Rectal smooth muscle tissue (tissue), 1 donor: ENCODE measurements around the gene NECTIN1.

Experiments used
- H3K27ac ChIP-seq: one replicate; pipeline ENCODE4 v1.7.0; 2013; ENCODE audit warnings: low read depth, low read length, inconsistent platforms
- H3K27me3 ChIP-seq: one replicate; pipeline ENCODE4 v1.7.0; 2013; ENCODE audit warnings: low read length; ENCODE audit not compliant: control insufficient read depth, insufficient read depth
- H3K36me3 ChIP-seq: one replicate; pipeline ENCODE4 v1.7.0; 2013; ENCODE audit warnings: low read length; ENCODE audit not compliant: control insufficient read depth, insufficient read depth
- H3K4me1 ChIP-seq: one replicate; pipeline ENCODE4 v1.7.0; 2013; ENCODE audit warnings: low read length; ENCODE audit not compliant: control insufficient read depth, insufficient read depth
- H3K4me3 ChIP-seq: one replicate; pipeline ENCODE4 v1.7.0; 2013; ENCODE audit warnings: low read length
- H3K9ac ChIP-seq: one replicate; pipeline ENCODE4 v1.7.0; 2013; ENCODE audit warnings: low read length

Gene NECTIN1

GRCh38 chr11:119626197-119626841 is 102.7 kb downstream of the NECTIN1 start:
- H3K4me3 ChIP-seq = no peak overlapping the region
- no peaks in the 10 kb centered on the region for H3K4me1 ChIP-seq
- H3K27me3 ChIP-seq = no peaks in the 10 kb centered on the region
- H3K27ac ChIP-seq = no peak overlapping the region
- no peaks in the 10 kb centered on the region for H3K36me3 ChIP-seq
- H3K9ac ChIP-seq = no peak overlapping the region

GRCh38 chr11:119625206-119625978 is 103.6 kb downstream of the NECTIN1 start:
- Histone ChIP-seq H3K27me3 (no peaks in the 10 kb centered on the region), H3K27ac (no peak overlapping the region), H3K9ac (no peak overlapping the region), H3K4me3 (no peak overlapping the region), H3K36me3 (no peaks in the 10 kb centered on the region), H3K4me1 (no peaks in the 10 kb centered on the region)

GRCh38 chr11:119624629-119625028 is 104.4 kb downstream of the NECTIN1 start:
- no peaks in the 10 kb centered on the region for H3K4me1 ChIP-seq
- no peak overlapping the region for H3K4me3 ChIP-seq
- H3K27ac ChIP-seq = no peak overlapping the region
- no peak overlapping the region for H3K9ac ChIP-seq
- H3K27me3 ChIP-seq = no peaks in the 10 kb centered on the region
- H3K36me3 ChIP-seq = no peaks in the 10 kb centered on the region

- Histone ChIP-seq H3K9ac (no peak overlapping the region), H3K4me1 (no peaks in the 10 kb centered on the region), H3K36me3 (no peaks in the 10 kb centered on the region), H3K27me3 (no peaks in the 10 kb centered on the region), H3K27ac (no peak overlapping the region), H3K4me3 (no peak overlapping the region)
Observed at GRCh38 chr11:119624102-119624615, 104.8 kb downstream of the NECTIN1 start.

GRCh38 chr11:119623682-119624081 is 105.3 kb downstream of the NECTIN1 start:
- Histone ChIP-seq H3K27me3 (no peaks in the 10 kb centered on the region), H3K9ac (no peak overlapping the region)

GRCh38 chr11:119622454-119623143 is 106.4 kb downstream of the NECTIN1 start:
- H3K4me1 ChIP-seq = no peaks in the 10 kb centered on the region
- no peak overlapping the region for H3K9ac ChIP-seq
- H3K4me3 ChIP-seq = no peak overlapping the region
- H3K27ac ChIP-seq = no peak overlapping the region
- H3K27me3 ChIP-seq = no peaks in the 10 kb centered on the region
- no peaks in the 10 kb centered on the region for H3K36me3 ChIP-seq

More at GRCh38 chr11:119623682-119624081, 105.3 kb downstream of the NECTIN1 start:
- Histone ChIP-seq H3K36me3 (no peaks in the 10 kb centered on the region), H3K4me1 (no peaks in the 10 kb centered on the region), H3K27ac (no peak overlapping the region), H3K4me3 (no peak overlapping the region)

- Histone ChIP-seq H3K9ac (no peak overlapping the region), H3K27me3 (peaks cover 2% of the 10 kb centered on the region), H3K4me3 (no peak overlapping the region), H3K36me3 (no peaks in the 10 kb centered on the region), H3K4me1 (no peaks in the 10 kb centered on the region), H3K27ac (no peak overlapping the region)
Observed at GRCh38 chr11:119619665-119620064, 109.3 kb downstream of the NECTIN1 start.

GRCh38 chr11:119618208-119618909 is 110.6 kb downstream of the NECTIN1 start:
- H3K36me3 ChIP-seq = no peaks in the 10 kb centered on the region
- H3K27ac ChIP-seq = no peak overlapping the region
- H3K4me1 ChIP-seq = no peaks in the 10 kb centered on the region
- no peak overlapping the region for H3K4me3 ChIP-seq
- no peak overlapping the region for H3K9ac ChIP-seq
- H3K27me3 ChIP-seq = peaks cover 2% of the 10 kb centered on the region

- Histone ChIP-seq H3K36me3 (no peaks in the 10 kb centered on the region), H3K9ac (no peak overlapping the region), H3K4me1 (no peaks in the 10 kb centered on the region), H3K4me3 (no peak overlapping the region), H3K27ac (no peak overlapping the region), H3K27me3 (peaks cover 2% of the 10 kb centered on the region)
Observed at GRCh38 chr11:119617340-119617713, 111.7 kb downstream of the NECTIN1 start.

GRCh38 chr11:119616586-119617339 is 112.2 kb downstream of the NECTIN1 start:
- Histone ChIP-seq H3K4me3 (no peak overlapping the region), H3K27me3 (peaks cover 2% of the 10 kb centered on the region), H3K27ac (no peak overlapping the region), H3K36me3 (no peaks in the 10 kb centered on the region), H3K9ac (no peak overlapping the region), H3K4me1 (no peaks in the 10 kb centered on the region)

- Histone ChIP-seq H3K4me3 (no peak overlapping the region), H3K9ac (no peak overlapping the region), H3K27ac (no peak overlapping the region), H3K27me3 (peaks cover 2% of the 10 kb centered on the region), H3K36me3 (no peaks in the 10 kb centered on the region), H3K4me1 (no peaks in the 10 kb centered on the region)
Observed at GRCh38 chr11:119615882-119616196, 113.2 kb downstream of the NECTIN1 start.
